GM12891 (cell line): ENCODE results near the gene TFIP11.

Experiments
- DNase-seq: peaks from one replicate; pipeline ENCODE4 v3.0.0; 2011; ENCODE audit warnings: low spot score; ENCODE audit not compliant: insufficient read length
- FAIRE-seq: peaks from 2 replicates; lab custom pipeline; 2011; peaks lifted over from hg19 to GRCh38; lab: Jason Lieb, UNC
- PAX5 ChIP-seq: IDR thresholded peaks from 2 replicates; pipeline ENCODE4 v1.6.1; 2011; ENCODE audit warnings: low read length, moderate library complexity, mild to moderate bottlenecking; ENCODE audit not compliant: insufficient read depth, severe bottlenecking
- POLR2A ChIP-seq: IDR thresholded peaks from 2 replicates; pipeline ENCODE4 v1.6.1; 2011; ENCODE audit warnings: low read depth, low read length, control low read depth
- POLR2AphosphoS5 ChIP-seq: IDR thresholded peaks from 2 replicates; pipeline ENCODE4 v1.6.1; 2011; ENCODE audit warnings: low read depth, low read length, control low read depth
- POU2F2 ChIP-seq: IDR thresholded peaks from 2 replicates; pipeline ENCODE4 v1.6.1; 2011; ENCODE audit warnings: low read depth, mild to moderate bottlenecking, control low read depth, low read length, moderate library complexity
- SPI1 ChIP-seq: IDR thresholded peaks from 2 replicates; pipeline ENCODE4 v1.6.1; 2011; ENCODE audit warnings: low read depth, low read length, control low read depth
- TAF1 ChIP-seq: IDR thresholded peaks from 2 replicates; pipeline ENCODE4 v1.6.1; 2011; ENCODE audit warnings: low read depth, low read length, control low read depth

Gene TFIP11

DNA sequence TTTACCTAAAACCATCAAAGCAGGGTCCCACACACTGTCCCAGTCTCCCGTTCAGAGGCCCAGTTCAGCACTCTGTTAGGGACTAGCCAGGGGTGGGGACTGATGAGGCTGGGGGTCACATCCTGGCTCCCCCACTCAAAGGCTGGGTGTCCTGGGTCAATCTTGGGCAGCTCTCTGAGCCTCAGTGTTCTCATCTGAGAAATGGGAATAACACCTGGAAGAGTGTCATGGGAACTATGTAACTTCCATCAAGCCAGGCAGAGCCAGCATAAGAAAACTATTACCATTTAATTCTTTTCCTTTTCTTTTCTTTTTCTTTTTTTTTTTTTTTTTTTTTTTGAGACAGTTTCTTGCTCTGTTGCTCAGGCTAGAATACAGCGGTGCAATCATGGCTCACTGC is 39.3 kb upstream of the TFIP11 start:
- FAIRE-seq (no peak), DNase-seq (no peak)
- no peak for TF ChIP-seq TAF1
- TF ChIP-seq POLR2AphosphoS5 = no peak
- TF ChIP-seq PAX5 = no peak
- TF ChIP-seq SPI1 = no peak
- TF ChIP-seq POU2F2 = no peak
- no peak for TF ChIP-seq POLR2A

DNA sequence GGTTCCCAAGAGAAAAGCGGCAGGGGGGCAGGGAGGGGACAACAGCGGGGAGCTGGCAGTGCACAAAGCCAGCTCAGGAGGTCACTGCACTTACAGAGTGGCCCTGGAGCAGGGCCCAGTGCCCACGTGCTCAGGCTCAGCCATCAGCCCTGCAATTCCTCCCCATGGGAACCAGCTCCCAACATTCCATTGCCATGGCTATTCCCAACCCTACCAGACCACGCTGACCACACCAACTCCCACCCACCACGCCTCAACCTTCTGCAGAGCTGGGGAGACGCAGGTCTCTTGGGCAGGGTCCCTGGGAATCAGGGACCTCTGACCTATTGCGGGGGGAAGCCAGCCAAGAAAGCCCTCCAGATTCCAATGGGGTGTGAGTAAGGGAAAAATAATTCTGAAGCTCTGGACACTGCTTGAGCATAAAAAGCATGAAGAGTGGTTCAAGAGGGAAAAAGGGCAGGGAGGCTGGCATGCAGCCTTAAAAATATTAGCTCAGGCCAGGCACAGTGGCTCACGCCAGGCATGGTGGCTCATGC is 38.3 kb upstream of the TFIP11 start:
- DNase-seq (no peak), FAIRE-seq (no peak)
- no peak for TF ChIP-seq SPI1
- TF ChIP-seq TAF1 = no peak
- no peak for TF ChIP-seq POU2F2
- TF ChIP-seq POLR2AphosphoS5 = no peak
- TF ChIP-seq POLR2A = no peak
- no peak for TF ChIP-seq PAX5

DNA sequence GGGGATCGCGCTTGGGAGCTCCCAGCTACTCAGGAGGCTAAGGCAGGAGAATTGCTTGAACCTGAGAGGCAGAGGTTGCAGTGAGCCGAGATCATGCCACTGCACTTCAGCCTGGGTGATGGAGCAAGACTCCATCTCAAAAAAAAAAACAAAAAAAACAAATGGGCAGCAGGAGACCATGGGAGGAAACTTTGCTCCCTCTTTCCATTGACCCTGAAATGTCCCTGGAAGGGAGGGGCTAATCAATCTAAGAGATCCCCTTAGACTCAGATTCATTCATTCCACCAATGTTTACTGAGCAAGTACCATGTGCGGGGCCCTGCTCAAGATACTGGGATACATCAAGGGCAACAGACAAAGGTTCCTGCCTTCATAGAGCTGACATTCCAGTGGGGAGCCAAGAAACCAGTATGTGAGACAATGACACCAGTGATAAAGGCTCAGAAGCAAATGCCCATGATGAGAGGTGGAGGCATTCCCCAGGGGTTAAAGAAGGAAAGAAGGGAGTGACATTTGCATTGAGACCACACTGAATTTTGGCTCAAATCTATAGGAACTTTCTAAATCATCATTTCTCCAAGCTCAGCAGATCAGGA is 37.7 kb upstream of the TFIP11 start:
- no peak for TF ChIP-seq SPI1
- TF ChIP-seq TAF1 = no peak
- TF ChIP-seq PAX5 = no peak
- no peak for TF ChIP-seq POLR2AphosphoS5
- no peak for TF ChIP-seq POU2F2
- TF ChIP-seq POLR2A = no peak
- FAIRE-seq (no peak), DNase-seq (no peak)

DNA sequence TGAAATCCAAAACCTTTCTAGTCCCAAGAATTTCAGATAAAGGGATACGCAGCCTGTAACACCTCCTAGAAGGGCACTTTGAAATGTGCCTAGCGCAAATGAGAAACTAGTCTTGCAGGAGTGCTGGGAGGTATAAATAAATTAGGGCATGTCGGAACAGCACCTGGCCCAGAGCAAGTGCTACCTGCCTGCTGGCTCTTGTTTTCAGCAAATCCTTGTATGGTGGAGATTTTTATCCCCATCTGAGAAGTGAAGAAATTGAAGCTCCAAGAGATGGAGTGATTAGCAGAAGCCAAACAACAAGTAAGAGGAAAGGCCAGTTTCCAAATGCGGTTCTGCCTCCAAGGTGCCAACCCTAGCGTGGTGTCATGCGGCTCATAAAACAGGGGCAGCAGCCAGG is 36.7 kb upstream of the TFIP11 start:
- TF ChIP-seq SPI1 (no peak), POU2F2 (no peak), PAX5 (no peak), POLR2A (no peak), TAF1 (no peak), POLR2AphosphoS5 (no peak)
- DNase-seq (no peak), FAIRE-seq (no peak)

DNA sequence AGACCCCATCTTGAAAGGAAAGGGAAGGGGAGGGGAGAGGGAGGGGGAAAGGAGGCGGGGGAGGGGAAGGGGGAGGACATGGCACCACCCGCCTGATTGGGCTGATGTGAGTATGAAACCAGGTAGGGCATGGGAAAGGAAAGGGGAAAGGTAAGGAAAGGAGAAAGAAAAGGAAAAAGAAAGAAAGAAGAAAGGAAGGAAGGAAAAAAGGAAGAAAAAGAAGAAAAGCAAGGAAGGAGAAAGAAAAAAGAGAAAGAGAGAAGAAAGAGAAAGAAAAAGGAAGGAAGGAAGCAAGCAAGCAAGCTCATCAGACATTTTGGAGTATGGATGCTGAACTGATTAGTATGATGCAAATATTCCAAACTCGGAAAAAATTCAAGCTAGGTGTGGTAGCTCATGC is 36.0 kb upstream of the TFIP11 start:
- no peak for FAIRE-seq
- TF ChIP-seq SPI1 (no peak), POLR2A (no peak), TAF1 (no peak), POU2F2 (no peak), POLR2AphosphoS5 (no peak), PAX5 (no peak)
- no peak for DNase-seq

DNA sequence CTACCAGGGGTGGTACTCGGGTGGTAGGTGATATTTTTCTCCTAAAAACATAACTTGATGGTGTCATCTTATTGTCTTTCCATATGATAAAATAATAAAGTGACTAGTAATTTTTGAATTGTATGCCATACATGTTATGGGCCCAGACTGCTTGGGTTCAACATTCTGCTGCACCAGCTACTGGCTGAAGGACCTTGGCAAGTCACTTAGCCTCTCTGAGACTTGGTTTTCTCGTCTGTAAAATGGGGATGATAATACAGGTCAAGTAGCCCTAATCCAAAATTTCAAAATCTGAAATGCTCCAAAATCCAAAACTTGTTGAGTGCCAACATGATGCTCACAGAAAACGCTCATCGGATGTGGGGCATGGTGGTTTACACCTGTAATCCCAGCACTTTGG is 35.6 kb upstream of the TFIP11 start:
- FAIRE-seq (no peak), DNase-seq (no peak)
- TF ChIP-seq TAF1 = no peak
- no peak for TF ChIP-seq SPI1
- TF ChIP-seq POU2F2 = no peak
- no peak for TF ChIP-seq PAX5
- TF ChIP-seq POLR2AphosphoS5 = no peak
- TF ChIP-seq POLR2A = no peak

DNA sequence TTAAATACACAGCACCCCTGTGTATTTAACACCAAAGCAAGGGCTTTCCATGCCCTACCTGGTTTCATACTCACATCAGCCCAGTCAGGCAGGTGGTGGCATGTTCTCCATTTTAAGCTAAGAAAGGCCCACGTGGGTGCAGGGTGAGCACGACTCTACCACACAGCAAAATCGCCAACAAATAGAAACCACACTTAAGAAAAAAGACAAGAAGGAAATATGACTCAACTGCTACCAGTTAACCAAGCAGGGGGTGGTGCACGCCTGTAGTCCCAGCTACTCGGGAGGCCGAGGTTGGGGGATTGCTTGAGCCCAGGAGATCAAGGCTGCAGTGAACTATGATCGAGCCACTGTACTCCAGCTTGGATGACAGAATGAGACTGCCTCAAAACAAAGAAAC is 35.2 kb upstream of the TFIP11 start:
- DNase-seq (no peak), FAIRE-seq (peak; percentile 9)
- TF ChIP-seq SPI1 (no peak), POLR2A (no peak), TAF1 (no peak), PAX5 (no peak), POLR2AphosphoS5 (no peak), POU2F2 (no peak)

DNA sequence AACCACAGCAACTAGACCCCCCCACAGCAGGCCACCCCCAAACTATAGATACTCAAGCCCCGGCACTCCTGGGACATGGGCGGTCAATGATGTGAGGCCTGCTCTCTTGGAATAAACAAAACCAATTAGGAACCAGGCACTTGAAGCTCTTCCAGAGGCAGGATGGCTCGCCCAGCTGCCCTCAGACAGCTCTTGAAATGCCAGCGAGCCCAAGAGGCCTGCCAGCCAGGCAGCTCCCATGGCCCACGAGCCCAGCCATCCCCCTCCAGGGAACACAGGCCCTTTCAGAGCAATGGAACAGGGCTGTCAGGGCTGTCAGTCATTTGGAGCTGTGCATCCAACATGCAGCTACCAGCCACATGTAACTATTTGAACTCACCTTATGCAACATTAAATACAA is 34.0 kb upstream of the TFIP11 start:
- FAIRE-seq (no peak), DNase-seq (no peak)
- TF ChIP-seq PAX5 = no peak
- TF ChIP-seq SPI1 = no peak
- TF ChIP-seq POLR2A = no peak
- no peak for TF ChIP-seq POU2F2
- no peak for TF ChIP-seq TAF1
- TF ChIP-seq POLR2AphosphoS5 = no peak

DNA sequence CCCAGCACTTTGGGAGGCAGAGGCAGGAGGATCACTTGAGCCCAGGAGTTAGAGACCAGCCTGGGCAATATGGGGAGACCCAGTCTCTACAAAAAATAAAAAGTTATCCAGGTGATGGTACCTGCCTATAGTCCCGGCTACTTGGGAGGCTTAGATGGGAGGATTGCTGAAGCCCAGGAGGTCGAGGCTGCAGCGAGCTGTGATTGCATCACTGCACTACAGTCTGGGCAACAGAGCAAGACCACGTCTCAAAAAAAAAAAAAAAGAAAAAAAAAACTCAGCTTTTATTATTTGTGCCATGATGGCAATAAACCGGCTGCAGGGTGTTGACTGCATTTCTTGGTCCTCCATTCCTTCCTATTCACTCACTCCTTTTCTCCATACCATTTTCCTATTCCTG is 33.6 kb upstream of the TFIP11 start:
- TF ChIP-seq TAF1 (no peak), PAX5 (no peak), POLR2AphosphoS5 (no peak), POLR2A (no peak), POU2F2 (no peak), SPI1 (no peak)
- DNase-seq (no peak), FAIRE-seq (no peak)

DNA sequence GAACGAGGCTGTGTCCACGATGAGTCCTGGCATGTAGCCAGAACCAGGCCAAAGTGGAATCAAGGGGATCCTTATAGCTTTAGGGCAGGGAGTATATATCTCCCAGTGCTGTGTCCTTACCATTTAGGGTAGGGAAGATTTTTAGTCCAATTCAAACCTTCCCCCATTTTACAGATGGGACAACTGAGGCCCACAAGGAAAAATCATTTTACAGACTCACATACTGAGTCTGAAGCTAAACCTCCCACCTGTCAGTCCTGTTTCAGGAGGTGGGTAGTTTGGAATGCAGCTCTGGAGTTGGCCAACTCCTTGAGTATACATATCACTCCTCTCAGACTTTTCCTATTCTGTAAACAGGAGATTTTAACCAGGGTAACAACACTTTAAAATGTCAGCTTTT is 33.1 kb upstream of the TFIP11 start:
- no peak for FAIRE-seq
- no peak for DNase-seq
- TF ChIP-seq POLR2A (no peak), TAF1 (no peak), POLR2AphosphoS5 (no peak), PAX5 (no peak), POU2F2 (no peak), SPI1 (no peak)

DNA sequence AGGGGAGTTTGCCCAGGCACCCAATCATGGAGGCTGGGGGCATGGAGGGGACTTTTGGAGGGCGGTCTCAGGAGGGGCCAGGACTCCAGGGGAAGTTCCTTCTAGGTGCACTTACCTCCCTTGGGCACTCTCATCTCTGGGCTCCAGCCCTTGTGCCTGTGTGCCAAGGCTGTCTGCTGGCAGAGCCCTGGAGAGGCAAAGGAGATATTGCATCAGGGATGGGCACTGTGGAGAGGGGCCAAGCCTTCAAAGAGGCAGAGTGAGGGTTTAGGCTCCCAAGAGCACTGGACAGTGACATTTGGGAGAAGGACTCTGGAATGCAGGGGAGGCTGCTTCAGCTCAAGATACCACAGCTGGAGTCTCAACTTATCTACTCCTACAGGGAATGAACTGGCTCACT is 32.2 kb upstream of the TFIP11 start:
- no peak for FAIRE-seq
- TF ChIP-seq POLR2AphosphoS5 (no peak), POU2F2 (no peak), TAF1 (no peak), PAX5 (no peak)
- no peak for DNase-seq

DNA sequence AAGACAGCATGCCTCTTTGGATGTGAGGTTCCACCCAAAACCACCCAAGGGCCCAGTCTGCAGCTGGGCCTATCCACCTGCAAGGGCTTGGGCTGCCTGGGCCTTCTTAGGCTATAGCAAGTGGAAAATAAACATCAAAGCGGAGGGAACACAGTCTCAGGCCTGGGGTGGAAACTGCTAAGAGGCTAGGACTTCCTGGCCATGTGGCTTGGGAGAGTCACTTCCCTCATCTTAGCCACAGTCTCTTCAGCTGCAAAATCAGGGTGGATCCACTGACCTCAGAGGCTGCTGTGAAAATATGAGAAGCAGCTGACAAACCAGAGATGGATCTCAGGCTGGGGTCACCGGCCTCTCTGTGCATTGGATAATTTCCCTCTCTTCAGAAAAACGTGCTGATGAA is 30.6 kb upstream of the TFIP11 start:
- TF ChIP-seq TAF1 = no peak
- TF ChIP-seq PAX5 = no peak
- TF ChIP-seq POLR2A = no peak
- TF ChIP-seq SPI1 = no peak
- no peak for TF ChIP-seq POU2F2
- no peak for DNase-seq
- FAIRE-seq = no peak
